CD4-positive, alpha-beta T cell treated with Interleukin-15 for 4 hours (primary cell): ENCODE data around the gene GID8.
A peak's percentile ranks its signal among the peaks of the same experiment; 100 is the strongest.

Experiments used
- DNase-seq: peaks from one replicate; pipeline ENCODE4 v3.0.0-alpha.2; 2020; ENCODE audit warnings: low spot score

Gene GID8

GRCh38 chr20:62943396-62943795, 5.4 kb downstream of the GID8 start:
- DNase-seq: no peak

GRCh38 chr20:62944184-62944583, 6.2 kb downstream of the GID8 start:
- no peak for DNase-seq

- no peak for DNase-seq
These were observed 6.8 kb downstream of the GID8 start for GRCh38 chr20:62944746-62945145.

GRCh38 chr20:62945771-62946339, 7.9 kb downstream of the GID8 start:
- no peak for DNase-seq

- no peak for DNase-seq
These were observed 9.0 kb downstream of the GID8 start for GRCh38 chr20:62946918-62947317.

GRCh38 chr20:62947532-62948300, 9.8 kb downstream of the GID8 start:
- DNase-seq: no peak

GRCh38 chr20:62949153-62949821, 11.3 kb downstream of the GID8 start:
- DNase-seq: no peak

- no peak for DNase-seq
These were observed 12.0 kb downstream of the GID8 start for GRCh38 chr20:62949962-62950361.

- no peak for DNase-seq
These were observed 12.8 kb downstream of the GID8 start for GRCh38 chr20:62950741-62951140.

GRCh38 chr20:62951143-62951895, 13.4 kb downstream of the GID8 start:
- no peak for DNase-seq

GRCh38 chr20:62951896-62952372, 14.0 kb downstream of the GID8 start:
- no peak for DNase-seq

GRCh38 chr20:62952373-62952967, 14.5 kb downstream of the GID8 start, which contains the start of gene SLC17A9:
SLC17A9 (plus strand) TSS chr20:62952709; CDS start chr20:62952831, 122 bp downstream.
- DNase-seq: peak; percentile 21

GRCh38 chr20:62952968-62953838, 15.3 kb downstream of the GID8 start:
- DNase-seq: no peak

- DNase-seq: peak; percentile 58
These were observed 16.1 kb downstream of the GID8 start for GRCh38 chr20:62953839-62954703.

- no peak for DNase-seq
These were observed 17.8 kb downstream of the GID8 start for GRCh38 chr20:62955519-62956386.

GRCh38 chr20:62956387-62957135, 18.6 kb downstream of the GID8 start:
- DNase-seq: no peak

- DNase-seq: no peak
These were observed 19.5 kb downstream of the GID8 start for GRCh38 chr20:62957136-62958117.
